Measurements from ENCODE around the gene OR10H5. TPM values are rescaled to one million over a fixed set of nuclear protein-coding genes. Genes with fewer than 3 reads are reported as not detected.
"Not testable (repeated sequence)": the region's sequence is repeated elsewhere in the genome, so short reads cannot be mapped to it uniquely, and the experiment has no call there.

The OR10H5 gene
- total and polyA plus RNA-seq, 11 donors, result not detected

DNA sequence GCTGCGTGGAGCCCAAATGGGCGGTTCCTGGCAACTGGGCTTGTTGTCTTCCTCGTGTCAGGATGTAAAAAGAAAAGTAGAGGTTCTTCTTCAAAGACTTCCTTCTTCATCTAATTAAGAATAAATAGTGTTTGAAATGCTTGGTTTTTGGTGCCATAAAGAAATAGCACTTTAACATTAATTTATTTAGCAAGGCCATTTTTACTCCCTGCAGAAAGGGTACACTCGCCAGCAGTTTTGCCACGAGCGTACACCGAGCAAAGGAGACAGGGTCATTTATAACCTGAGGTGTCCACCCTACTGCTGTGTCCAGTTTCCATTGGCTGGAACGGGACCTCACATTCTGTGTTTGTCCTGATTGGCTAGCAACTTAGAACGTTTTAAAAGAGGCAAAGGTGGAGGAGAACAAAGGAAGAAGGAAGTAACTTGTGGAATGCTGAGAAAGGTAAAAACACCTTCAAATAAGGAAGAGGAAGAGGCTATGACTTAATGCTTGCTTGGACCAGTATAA, 49.8 kb downstream of the OR10H5 start:
- WGBS, 4 donors, result 1 to 2% (median 1%) methylated on average over 9 of the region's 9 CpGs

DNA sequence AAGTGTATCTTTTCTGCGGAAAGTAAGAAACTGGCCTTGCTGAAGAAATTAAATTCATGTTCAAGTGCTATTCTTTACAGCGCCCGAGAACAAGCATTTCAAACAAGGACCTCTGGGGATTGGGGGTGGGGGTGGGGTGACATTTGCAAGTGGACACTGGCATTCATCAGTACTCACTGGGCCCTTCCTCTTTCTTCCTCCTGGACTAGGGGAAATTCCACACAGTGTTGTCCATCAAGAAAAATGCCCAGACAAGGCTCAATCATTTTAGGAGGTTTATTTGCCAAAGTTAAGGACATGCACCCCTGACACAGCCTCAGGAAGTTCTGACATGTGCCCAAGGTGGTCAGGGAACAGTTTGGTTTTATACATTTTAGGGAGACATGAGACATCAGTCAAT, 50.9 kb downstream of the OR10H5 start:
- intact Hi-C loops (cut with DNase I), result no loop called here

More for the DNA sequence above, 49.8 kb downstream of the OR10H5 start:
- ATAC-seq (peak in 3 of 4 donors; percentile 8 to 30 (median 19)), DNase-seq (peak in 2 of 5 donors; percentile 12 to 37)
- Histone ChIP-seq H3K27ac (peak overlapping the region; percentile 87 to 100 (median 94)), H3K27me3 (no peaks in the 10 kb centered on the region), H3K9me3 (no peaks in the 10 kb centered on the region), H3K36me3 (no peaks in the 10 kb centered on the region), H3K4me1 (peaks cover 0 to 15% (median 5%) of the 10 kb centered on the region in 12 donors), H3K4me3 (peak overlapping the region; percentile 53 to 99 (median 77))
- intact Hi-C loops (cut with DNase I), result no loop called here
- TF ChIP-seq POLR2A (IDR thresholded peaks at IDR 0.05), result no peak
- TF ChIP-seq, protein P1, sequence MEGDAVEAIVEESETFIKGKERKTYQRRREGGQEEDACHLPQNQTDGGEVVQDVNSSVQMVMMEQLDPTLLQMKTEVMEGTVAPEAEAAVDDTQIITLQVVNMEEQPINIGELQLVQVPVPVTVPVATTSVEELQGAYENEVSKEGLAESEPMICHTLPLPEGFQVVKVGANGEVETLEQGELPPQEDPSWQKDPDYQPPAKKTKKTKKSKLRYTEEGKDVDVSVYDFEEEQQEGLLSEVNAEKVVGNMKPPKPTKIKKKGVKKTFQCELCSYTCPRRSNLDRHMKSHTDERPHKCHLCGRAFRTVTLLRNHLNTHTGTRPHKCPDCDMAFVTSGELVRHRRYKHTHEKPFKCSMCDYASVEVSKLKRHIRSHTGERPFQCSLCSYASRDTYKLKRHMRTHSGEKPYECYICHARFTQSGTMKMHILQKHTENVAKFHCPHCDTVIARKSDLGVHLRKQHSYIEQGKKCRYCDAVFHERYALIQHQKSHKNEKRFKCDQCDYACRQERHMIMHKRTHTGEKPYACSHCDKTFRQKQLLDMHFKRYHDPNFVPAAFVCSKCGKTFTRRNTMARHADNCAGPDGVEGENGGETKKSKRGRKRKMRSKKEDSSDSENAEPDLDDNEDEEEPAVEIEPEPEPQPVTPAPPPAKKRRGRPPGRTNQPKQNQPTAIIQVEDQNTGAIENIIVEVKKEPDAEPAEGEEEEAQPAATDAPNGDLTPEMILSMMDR (IDR thresholded peaks at IDR 0.05), result no peak

DNA sequence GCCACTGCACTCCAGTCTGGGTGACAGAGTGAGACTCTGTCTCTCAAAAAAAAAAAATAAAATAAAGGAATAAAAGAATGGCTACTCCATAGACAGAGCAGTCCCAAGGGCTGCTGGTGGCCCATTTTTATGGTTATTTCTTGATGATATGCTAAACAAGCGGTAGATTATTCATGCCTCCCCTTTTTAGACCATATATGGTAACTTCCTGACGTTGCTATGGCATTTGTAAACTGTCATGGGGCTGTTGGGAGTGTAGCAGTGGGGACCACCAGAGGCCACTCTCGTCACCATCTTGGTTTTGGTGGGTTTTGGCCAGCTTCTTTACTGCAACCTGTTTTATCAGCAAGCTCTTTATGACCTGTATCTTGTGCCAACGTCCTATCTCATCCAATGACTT, 52.4 kb downstream of the OR10H5 start:
- H3K4me1 ChIP-seq, result peaks cover 0 to 15% (median 5%) of the 10 kb centered on the region in 12 donors
- H3K36me3 ChIP-seq; H3K27me3 ChIP-seq; intact Hi-C loops (cut with DNase I); H3K27ac ChIP-seq; DNase-seq; H3K4me3 ChIP-seq; H3K9me3 ChIP-seq; ATAC-seq: not testable (repeated sequence)
- 57 to 63% (median 58%) methylated on average over 4 of the region's 4 CpGs for WGBS, 4 donors

More for the DNA sequence above, 50.9 kb downstream of the OR10H5 start:
- 89 to 94% (median 92%) methylated on average over 3 of the region's 3 CpGs for WGBS, 4 donors
- TF ChIP-seq, protein P1 (IDR thresholded peaks at IDR 0.05), result no peak
- no peak for TF ChIP-seq POLR2A (IDR thresholded peaks at IDR 0.05)
- Histone ChIP-seq H3K9me3 (no peaks in the 10 kb centered on the region), H3K27ac (no peak overlapping the region), H3K36me3 (no peaks in the 10 kb centered on the region), H3K4me3 (no peak overlapping the region), H3K4me1 (peaks cover 0 to 15% (median 5%) of the 10 kb centered on the region in 12 donors), H3K27me3 (no peaks in the 10 kb centered on the region)
- DNase-seq (no peak), ATAC-seq (no peak)

DNA sequence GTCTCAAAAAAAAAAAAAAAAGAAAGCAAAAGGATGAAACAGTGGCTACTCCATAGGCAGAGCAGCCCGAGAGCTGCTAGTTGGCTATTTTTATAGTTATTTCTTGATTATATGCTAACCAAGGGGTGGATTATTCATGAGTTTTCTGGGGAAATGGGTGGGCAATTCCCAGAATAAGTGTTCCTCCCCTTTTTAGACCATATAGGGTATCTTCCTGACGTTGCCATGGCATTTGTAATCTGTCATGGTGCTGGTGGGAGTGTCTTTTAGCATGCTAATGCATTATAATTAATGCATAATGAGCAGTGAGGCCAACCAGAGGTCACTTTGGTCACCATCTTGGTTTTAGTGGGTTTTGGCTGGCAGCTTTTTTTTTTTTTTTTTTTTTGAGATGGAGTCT, 53.4 kb downstream of the OR10H5 start:
- intact Hi-C loops (cut with DNase I), result no loop called here
- H3K27ac ChIP-seq, result no peak overlapping the region
- H3K4me1 ChIP-seq, result peaks cover 0 to 11% (median 3%) of the 10 kb centered on the region in 12 donors
- 48 to 56% (median 53%) methylated on average over 2 of the region's 2 CpGs for WGBS, 4 donors
- peaks cover 0 to under 1% (median 0%) of the 10 kb centered on the region in 9 donors for H3K27me3 ChIP-seq
- DNase-seq (no peak), ATAC-seq (no peak)
- no peak overlapping the region for H3K4me3 ChIP-seq
- TF ChIP-seq POLR2A (IDR thresholded peaks at IDR 0.05), result no peak
- TF ChIP-seq, protein P1 (IDR thresholded peaks at IDR 0.05), result no peak
- no peaks in the 10 kb centered on the region for H3K9me3 ChIP-seq
- H3K36me3 ChIP-seq, result no peaks in the 10 kb centered on the region
